ENCODE data around the gene RTP5.
"Not testable (repeated sequence)": the region's sequence is repeated elsewhere in the genome, so short reads cannot be mapped to it uniquely, and the experiment has no call there.

The RTP5 gene

DNA sequence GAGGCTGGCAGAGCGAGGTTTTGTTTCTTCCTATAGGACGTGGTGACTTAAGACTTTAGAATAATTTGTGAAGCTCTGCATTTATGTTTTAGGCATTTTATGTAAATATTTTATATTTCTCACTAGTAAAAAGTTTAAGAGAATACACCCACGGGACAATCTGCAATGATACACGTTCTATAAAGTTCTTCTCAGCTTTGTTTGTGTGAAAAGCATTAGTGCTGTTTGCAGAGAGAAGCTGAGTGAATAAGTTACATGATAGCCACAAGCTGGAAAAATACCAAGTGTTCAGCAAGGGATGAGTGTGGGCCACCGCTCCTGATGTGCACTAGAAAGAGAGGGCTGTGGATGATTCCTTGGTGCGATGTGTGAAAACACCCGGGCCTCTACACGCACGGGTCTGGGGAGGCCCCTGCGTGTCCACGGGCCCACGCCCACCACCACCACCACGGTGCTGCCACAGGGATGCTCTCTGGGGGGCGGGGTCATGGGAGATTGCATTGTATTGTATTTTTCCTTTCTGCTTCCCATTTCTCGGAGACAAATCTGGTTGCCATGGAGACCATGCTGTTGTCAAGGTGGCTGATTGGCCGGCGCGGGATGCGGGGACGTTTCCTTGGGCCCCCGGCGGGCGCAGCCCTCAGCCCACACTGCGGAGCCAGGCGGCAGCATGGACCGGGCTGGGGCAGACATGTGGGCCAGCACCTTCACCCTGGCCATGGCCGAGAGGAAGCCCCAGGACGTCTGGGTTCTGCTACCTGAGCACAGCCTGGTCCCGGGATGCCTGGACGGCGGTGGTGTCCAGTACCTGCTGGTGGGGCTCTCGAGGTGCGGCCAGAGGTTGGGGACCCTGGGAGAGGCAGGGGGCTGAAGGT is at the start of gene RTP5:
RTP5 (plus strand) TSS at position 643 of the 875 bp plus-strand sequence; CDS start at position 671, 28 bp downstream.
- no peak within 1 kb of the TSS for H3K4me3 ChIP-seq (ENCODE audit: low read depth, low read length)
- no peak for DNase-seq (ENCODE audit: low read depth)
- TF ChIP-seq CTCF (IDR thresholded peaks at IDR 0.05; ENCODE audit: low read depth, low read length) (no peak), POLR2A (IDR thresholded peaks at IDR 0.05; ENCODE audit: extremely low read depth, insufficient read length) (no peak), MAX (IDR thresholded peaks at IDR 0.05; ENCODE audit: low read depth, low read length) (no peak), MYC (IDR thresholded peaks at IDR 0.05; ENCODE audit: low read depth, low read length) (no peak)

GRCh38 chr2:241819947-241820624 is 49.4 kb upstream of the RTP5 start:
- H3K4me3 ChIP-seq (ENCODE audit: low read depth, low read length); DNase-seq (ENCODE audit: low read depth): not testable (repeated sequence)

GRCh38 chr2:241820625-241821384 is 48.7 kb upstream of the RTP5 start:
- no peak for DNase-seq (ENCODE audit: low read depth)
- TF ChIP-seq MYC (IDR thresholded peaks at IDR 0.05; ENCODE audit: low read depth, low read length) (no peak), CTCF (IDR thresholded peaks at IDR 0.05; ENCODE audit: low read depth, low read length) (no peak), MAX (IDR thresholded peaks at IDR 0.05; ENCODE audit: low read depth, low read length) (no peak), POLR2A (IDR thresholded peaks at IDR 0.05; ENCODE audit: extremely low read depth, insufficient read length) (no peak)
- no peak overlapping the region for H3K4me3 ChIP-seq (ENCODE audit: low read depth, low read length)

DNA sequence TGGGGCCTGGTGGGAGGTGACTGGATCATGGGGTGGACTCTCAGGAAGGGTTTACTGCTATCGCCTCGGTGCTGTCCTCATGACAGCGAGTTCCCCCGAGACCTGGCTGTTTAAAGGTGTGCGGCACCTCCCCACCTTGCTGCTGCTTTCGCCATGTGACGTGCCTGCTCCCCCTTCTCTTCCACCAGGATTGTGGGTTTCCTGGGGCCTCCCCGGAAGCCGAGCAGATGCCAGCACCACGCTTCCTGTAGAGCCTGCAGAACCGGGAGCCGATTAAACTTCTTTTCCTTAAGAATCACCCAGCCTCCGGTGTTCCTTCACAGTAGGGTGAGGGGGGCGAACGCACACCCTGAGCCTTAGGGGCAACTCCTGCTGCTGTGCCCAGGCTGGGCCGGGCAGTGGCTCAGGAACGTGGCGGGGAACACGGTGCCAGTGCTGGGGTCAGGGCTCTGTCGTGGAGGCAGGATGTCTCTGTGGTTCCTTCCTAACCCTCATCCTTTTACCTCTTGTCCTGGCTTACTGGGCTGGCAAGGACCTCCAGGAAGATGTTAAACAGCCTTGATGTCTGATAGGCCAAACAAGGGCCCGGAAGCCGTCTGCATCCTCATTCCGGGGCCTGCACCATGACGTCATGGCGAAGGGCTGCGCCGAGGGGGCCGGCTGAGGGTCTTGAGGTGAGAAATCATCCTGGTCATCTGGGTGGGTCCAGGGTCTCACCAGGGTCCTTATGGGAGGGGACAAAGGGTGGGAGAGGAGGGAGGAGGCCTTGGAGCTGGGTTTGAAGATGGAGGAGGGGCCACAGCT is 47.9 kb upstream of the RTP5 start:
- DNase-seq (ENCODE audit: low read depth), result no peak
- H3K4me3 ChIP-seq (ENCODE audit: low read depth, low read length), result no peak overlapping the region
- TF ChIP-seq MYC (IDR thresholded peaks at IDR 0.05; ENCODE audit: low read depth, low read length) (no peak), POLR2A (IDR thresholded peaks at IDR 0.05; ENCODE audit: extremely low read depth, insufficient read length) (no peak), CTCF (IDR thresholded peaks at IDR 0.05; ENCODE audit: low read depth, low read length) (no peak), MAX (IDR thresholded peaks at IDR 0.05; ENCODE audit: low read depth, low read length) (no peak)

GRCh38 chr2:241822264-241822623 is 47.3 kb upstream of the RTP5 start:
- no peak for DNase-seq (ENCODE audit: low read depth)
- TF ChIP-seq MYC (IDR thresholded peaks at IDR 0.05; ENCODE audit: low read depth, low read length) (no peak), POLR2A (IDR thresholded peaks at IDR 0.05; ENCODE audit: extremely low read depth, insufficient read length) (no peak), CTCF (IDR thresholded peaks at IDR 0.05; ENCODE audit: low read depth, low read length) (no peak), MAX (IDR thresholded peaks at IDR 0.05; ENCODE audit: low read depth, low read length) (no peak)
- no peak overlapping the region for H3K4me3 ChIP-seq (ENCODE audit: low read depth, low read length)

GRCh38 chr2:241823531-241824437 is 45.7 kb upstream of the RTP5 start:
- DNase-seq (ENCODE audit: low read depth), result peak; percentile 14

More at GRCh38 chr2:241823531-241824437, 45.7 kb upstream of the RTP5 start:
- H3K4me3 ChIP-seq (ENCODE audit: low read depth, low read length), result not testable (repeated sequence)

Data from NB4 (cell line).